ENCODE results near the gene FKBP1A. TPM values are rescaled to one million over a fixed set of nuclear protein-coding genes. Genes with fewer than 3 reads are reported as not detected.

Gene FKBP1A
- total RNA-seq, 1 donor from 2014 or later = 155 TPM

GRCh38 chr20:1332749-1333300 is 60.0 kb downstream of the FKBP1A start:
- no peak for TF ChIP-seq CTCF (IDR thresholded peaks at IDR 0.05; ENCODE audit: insufficient read depth, low read length, poor library complexity, severe bottlenecking)
- no peak for DNase-seq (ENCODE audit: low read depth)
- Histone ChIP-seq H3K4me3 (ENCODE audit: low read depth, low read length) (no peak overlapping the region), H3K27me3 (ENCODE audit: control insufficient read depth, insufficient read depth, low read length) (no peaks in the 10 kb centered on the region), H3K36me3 (ENCODE audit: control insufficient read depth, insufficient read depth, low read length) (no peaks in the 10 kb centered on the region)

GRCh38 chr20:1331801-1332453 is 60.9 kb downstream of the FKBP1A start:
- Histone ChIP-seq H3K4me3 (ENCODE audit: low read depth, low read length) (no peak overlapping the region), H3K27me3 (ENCODE audit: control insufficient read depth, insufficient read depth, low read length) (no peaks in the 10 kb centered on the region), H3K36me3 (ENCODE audit: control insufficient read depth, insufficient read depth, low read length) (no peaks in the 10 kb centered on the region)
- DNase-seq (ENCODE audit: low read depth) = no peak
- TF ChIP-seq CTCF (IDR thresholded peaks at IDR 0.05; ENCODE audit: insufficient read depth, low read length, poor library complexity, severe bottlenecking) = no peak

- Histone ChIP-seq H3K36me3 (ENCODE audit: control insufficient read depth, insufficient read depth, low read length) (no peaks in the 10 kb centered on the region), H3K27me3 (ENCODE audit: control insufficient read depth, insufficient read depth, low read length) (no peaks in the 10 kb centered on the region), H3K4me3 (ENCODE audit: low read depth, low read length) (no peak overlapping the region)
- DNase-seq (ENCODE audit: low read depth) = no peak
- no peak for TF ChIP-seq CTCF (IDR thresholded peaks at IDR 0.05; ENCODE audit: insufficient read depth, low read length, poor library complexity, severe bottlenecking)
Observed at GRCh38 chr20:1331101-1331500, 61.8 kb downstream of the FKBP1A start.

GRCh38 chr20:1330075-1330830 is 62.6 kb downstream of the FKBP1A start:
- no peak for TF ChIP-seq CTCF (IDR thresholded peaks at IDR 0.05; ENCODE audit: insufficient read depth, low read length, poor library complexity, severe bottlenecking)
- Histone ChIP-seq H3K27me3 (ENCODE audit: control insufficient read depth, insufficient read depth, low read length) (no peaks in the 10 kb centered on the region), H3K4me3 (ENCODE audit: low read depth, low read length) (no peak overlapping the region), H3K36me3 (ENCODE audit: control insufficient read depth, insufficient read depth, low read length) (no peaks in the 10 kb centered on the region)
- DNase-seq (ENCODE audit: low read depth) = no peak

- no peak for TF ChIP-seq CTCF (IDR thresholded peaks at IDR 0.05; ENCODE audit: insufficient read depth, low read length, poor library complexity, severe bottlenecking)
- no peak for DNase-seq (ENCODE audit: low read depth)
- Histone ChIP-seq H3K4me3 (ENCODE audit: low read depth, low read length) (no peak within 1 kb of the TSS), H3K27me3 (ENCODE audit: control insufficient read depth, insufficient read depth, low read length) (no peaks in the 10 kb centered on the region), H3K36me3 (ENCODE audit: control insufficient read depth, insufficient read depth, low read length) (no peaks in the 10 kb centered on the region)
Observed at GRCh38 chr20:1328680-1329330, 64.0 kb downstream of the FKBP1A start, which contains the start of gene SDCBP2. Gene SDCBP2, minus strand, starts transcription at chr20:1329139. Its CDS starts 8,723 bp downstream, at chr20:1320416.
